Pancreas (tissue), 10 donors: Measurements from ENCODE around the gene GALNT9. TPM values are rescaled to one million over a fixed set of nuclear protein-coding genes. Genes with fewer than 3 reads are reported as not detected.
A peak's percentile ranks its signal among the peaks of the same experiment; 100 is the strongest.

Experiments
- ATAC-seq, 4 donors: fragments of 200-7000 bp; cut with Tn5 transposase; one replicate each; pipeline versions ENCODE4 v1.8.0 to v1.9.1; 2020; ENCODE audit warnings: mild to moderate bottlenecking in 4 of 4, moderate library complexity in 4 of 4
- DNase-seq, 6 donors: peaks; one replicate each; pipeline ENCODE4 v3.0.0-alpha.2; 2020
- FAIRE-seq: peaks from 2 replicates; lab custom pipeline; 2012; peaks lifted over from hg19 to GRCh38; lab: Jason Lieb, UNC
- H3K27ac ChIP-seq, 4 donors: fragments of 200-600 bp; sonication (generic); 1 replicate in 3 of 4; 2 replicates in 1 of 4; pipeline versions ENCODE4 v1.5.0 to v1.8.0; 2020
- H3K27me3 ChIP-seq, 4 donors: fragments of 200-600 bp; one replicate each; pipeline ENCODE4 v1.8.0; 2021
- H3K36me3 ChIP-seq, 3 donors: fragments of 200-600 bp; sonication (generic) in 1 of 3; one replicate each; pipeline versions ENCODE4 v1.5.0 to v1.8.0; 2020 to 2021
- H3K4me1 ChIP-seq, 3 donors: fragments of 200-600 bp; one replicate each; pipeline ENCODE4 v1.8.0; 2021
- H3K4me3 ChIP-seq, 4 donors: fragments of 200-600 bp; sonication (generic) in 2 of 4; one replicate each; pipeline versions ENCODE4 v1.5.0 to v1.8.0; 2020 to 2021
- H3K9me3 ChIP-seq, 4 donors: fragments of 200-600 bp; one replicate each; pipeline ENCODE4 v1.8.0; 2021
- WGBS, 2 donors: extraction: QIAGEN DNeasy Blood & Tissue Kit; methylation state at CpG; one replicate each; pipeline ENCODE4 v1.1.7; 2013; 5-methylcytosine and 5-hydroxymethylcytosine counted together
- intact Hi-C, 3 donors: fragments of 100-400 bp; cut with DNase I; formaldehyde crosslinking; loops; one replicate each; pipeline versions ENCODE4 v1.11.1 to v1.14.2; 2022
- polyA plus RNA-seq, 2 donors: library from polyadenylated mRNA; stranded (reverse); fragments of 200-250 nt; gene quantifications; one replicate each; pipeline ENCODE4 v1.2.3, GENCODE V29; 2013
- total RNA-seq, 6 donors: library from RNA; stranded (reverse); fragmentation: NEBNext Ultra II Directional in 4 of 6; extraction: Animal tissue kit (Norgen Biotek cat#: 25700) in 4 of 6; gene quantifications; one replicate each; pipeline versions ENCODE4 v1.2.1 to v1.2.4, GENCODE V29; 2021 to 2023
- TF ChIP-seq, protein P1 (sequence below), 4 donors: fragments of 200-600 bp; sonication (generic) in 3 of 4; IDR thresholded peaks; one replicate each; pipeline versions ENCODE4 v1.5.0 to v1.8.0; 2021; ENCODE audit warnings: antibody characterized with exemption in 4 of 4
- donor health status: healthy with polysubstance abuse.
- donor health status: DM: no; HTN: no; CAD: no; lungs with moderate emphysema.
- donor health status: DM: no; HTN: no; CAD: no.
- donor health status: control.
- donor health status: control.
- donor health status: Bipolar disorder and iron deficiency.
- donor health status: DM: yes; HTN: yes; CAD: no.
- donor health status: DM: no; HTN: no; CAD: no.
- donor health status: DM: no; HTN: no; CAD: no.
- donor health status: DM: yes; HTN: yes; CAD: no.

The GALNT9 gene
- total and polyA plus RNA-seq, 8 donors: 0.09 to 0.46 (median 0.25) TPM; not detected in 5

DNA sequence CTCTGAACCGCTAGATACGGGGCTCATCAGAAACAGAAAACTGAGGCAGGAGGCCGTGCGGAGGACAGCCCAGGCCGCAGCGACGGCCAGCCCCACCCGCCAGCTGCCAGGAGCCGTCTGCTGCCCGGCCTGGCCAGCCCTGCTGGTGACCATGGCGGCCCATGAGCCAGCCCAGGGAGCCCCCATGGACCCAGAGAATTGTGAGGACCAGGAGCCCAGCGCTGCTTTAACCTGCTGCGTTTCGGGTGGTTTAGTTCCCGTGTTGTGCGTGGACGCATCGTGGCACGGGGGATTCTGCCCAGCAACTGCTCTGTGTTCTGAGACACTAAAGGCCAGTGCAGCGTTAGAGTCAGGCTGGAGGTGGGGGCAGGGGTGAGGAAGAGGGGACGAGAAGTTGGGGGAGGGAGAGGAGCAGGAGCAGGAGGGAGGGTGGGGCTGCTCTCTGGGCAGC lies 140.9 kb downstream of the GALNT9 start:
- 82 to 84% methylated on average over 21 of the region's 21 CpGs for WGBS, 2 donors
- FAIRE-seq (no peak), DNase-seq (peak in 1 of 6 donors; percentile 53), ATAC-seq (no peak)
- no peak overlapping the region for H3K27ac ChIP-seq
- H3K9me3 ChIP-seq: no peaks in the 10 kb centered on the region
- intact Hi-C loops: no loop called here
- no peak overlapping the region for H3K4me3 ChIP-seq
- peaks cover 0 to 5% (median 0%) of the 10 kb centered on the region in 3 donors for H3K4me1 ChIP-seq
- TF ChIP-seq, protein P1, sequence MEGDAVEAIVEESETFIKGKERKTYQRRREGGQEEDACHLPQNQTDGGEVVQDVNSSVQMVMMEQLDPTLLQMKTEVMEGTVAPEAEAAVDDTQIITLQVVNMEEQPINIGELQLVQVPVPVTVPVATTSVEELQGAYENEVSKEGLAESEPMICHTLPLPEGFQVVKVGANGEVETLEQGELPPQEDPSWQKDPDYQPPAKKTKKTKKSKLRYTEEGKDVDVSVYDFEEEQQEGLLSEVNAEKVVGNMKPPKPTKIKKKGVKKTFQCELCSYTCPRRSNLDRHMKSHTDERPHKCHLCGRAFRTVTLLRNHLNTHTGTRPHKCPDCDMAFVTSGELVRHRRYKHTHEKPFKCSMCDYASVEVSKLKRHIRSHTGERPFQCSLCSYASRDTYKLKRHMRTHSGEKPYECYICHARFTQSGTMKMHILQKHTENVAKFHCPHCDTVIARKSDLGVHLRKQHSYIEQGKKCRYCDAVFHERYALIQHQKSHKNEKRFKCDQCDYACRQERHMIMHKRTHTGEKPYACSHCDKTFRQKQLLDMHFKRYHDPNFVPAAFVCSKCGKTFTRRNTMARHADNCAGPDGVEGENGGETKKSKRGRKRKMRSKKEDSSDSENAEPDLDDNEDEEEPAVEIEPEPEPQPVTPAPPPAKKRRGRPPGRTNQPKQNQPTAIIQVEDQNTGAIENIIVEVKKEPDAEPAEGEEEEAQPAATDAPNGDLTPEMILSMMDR (IDR thresholded peaks at IDR 0.05): no peak
- no peaks in the 10 kb centered on the region for H3K27me3 ChIP-seq
- H3K36me3 ChIP-seq: no peaks in the 10 kb centered on the region

DNA sequence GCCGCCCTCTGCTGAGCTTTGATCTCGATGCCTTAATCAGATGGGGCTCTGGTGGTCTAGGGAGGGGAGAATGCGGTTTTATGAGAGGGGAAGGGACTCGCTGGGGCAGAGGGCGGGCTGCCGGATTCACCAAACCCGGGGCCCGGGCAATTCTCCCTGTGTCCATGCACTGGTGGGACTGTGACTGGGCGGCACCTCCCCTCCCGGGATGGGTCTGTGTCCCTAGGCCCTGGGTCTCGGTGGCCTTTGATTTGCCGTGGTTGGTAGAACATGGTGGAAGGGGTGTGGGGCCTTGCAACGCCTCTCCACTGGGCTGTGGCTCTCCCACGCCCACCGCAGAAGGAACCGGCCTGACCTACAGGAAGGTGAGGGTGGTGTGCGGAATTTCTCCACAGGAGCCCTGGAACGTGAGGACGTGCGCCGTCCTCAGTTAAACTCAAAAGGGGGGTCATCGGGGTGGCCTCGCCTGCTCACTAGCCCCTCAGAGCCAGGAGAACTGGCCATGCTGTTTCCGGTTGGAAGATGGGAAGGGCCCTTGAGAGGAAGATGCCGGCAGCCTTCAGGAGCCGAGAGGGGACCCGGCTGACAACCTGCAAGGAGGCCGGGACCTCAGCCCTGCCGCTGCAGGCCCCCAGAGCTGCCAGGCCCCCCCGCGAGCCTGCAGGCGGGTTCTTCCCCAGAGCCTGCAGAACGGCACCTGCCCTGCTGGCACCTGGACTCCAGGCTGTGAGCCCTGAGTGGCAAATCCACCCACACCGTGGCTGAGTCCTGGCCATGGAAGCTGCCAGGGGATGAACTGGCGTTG lies 141.5 kb downstream of the GALNT9 start:
- TF ChIP-seq, protein P1 (IDR thresholded peaks at IDR 0.05): no peak
- no peaks in the 10 kb centered on the region for H3K9me3 ChIP-seq
- intact Hi-C loops: no loop called here
- peaks cover 0 to 5% (median 0%) of the 10 kb centered on the region in 3 donors for H3K4me1 ChIP-seq
- no peak overlapping the region for H3K4me3 ChIP-seq
- FAIRE-seq (no peak), ATAC-seq (no peak), DNase-seq (peak in 1 of 6 donors; percentile 72)
- no peaks in the 10 kb centered on the region for H3K27me3 ChIP-seq
- H3K27ac ChIP-seq: no peak overlapping the region
- H3K36me3 ChIP-seq: no peaks in the 10 kb centered on the region
- WGBS, 2 donors: 86 to 90% methylated on average over 33 to 35 of the region's 35 CpGs

DNA sequence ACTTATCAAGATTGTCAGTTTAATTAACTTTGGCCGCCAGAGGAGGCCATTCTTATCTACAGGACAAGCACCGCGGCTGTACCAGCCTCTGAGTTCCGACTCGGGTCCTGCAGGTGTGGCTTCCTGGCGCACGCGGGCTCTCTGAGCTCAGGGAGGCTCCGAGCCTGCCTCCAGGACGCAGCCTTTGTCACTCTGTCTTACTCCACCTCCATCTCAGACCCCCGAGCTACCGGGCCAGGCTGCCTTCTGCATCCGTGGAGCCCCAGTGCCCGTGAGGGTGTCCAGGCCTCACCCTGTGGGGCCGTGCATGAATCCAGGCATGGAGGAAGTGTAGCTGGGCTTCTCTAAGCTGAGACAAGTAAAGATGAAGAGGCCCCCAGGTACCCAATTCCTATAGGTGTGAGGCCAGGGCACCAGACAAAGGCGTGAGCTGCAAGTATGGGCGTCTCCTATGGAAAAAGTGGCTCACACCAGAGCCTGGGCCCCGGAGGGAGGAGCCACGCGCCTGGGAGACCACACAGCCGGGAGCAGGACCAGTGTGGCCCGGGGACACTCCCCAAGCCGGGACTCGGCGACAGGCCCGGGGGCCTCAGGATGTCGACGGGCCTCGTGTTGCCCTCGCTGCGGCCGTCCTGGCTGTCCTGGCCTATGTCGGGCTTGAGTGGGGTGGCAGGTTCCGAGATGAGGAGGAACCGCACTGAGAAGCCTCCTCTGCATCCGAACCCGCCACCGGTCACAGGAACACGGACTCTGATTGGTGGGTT lies 142.3 kb downstream of the GALNT9 start:
- WGBS, 2 donors: 63 to 70% methylated on average over 39 of the region's 39 CpGs
- Histone ChIP-seq H3K4me3 (no peak overlapping the region), H3K9me3 (no peaks in the 10 kb centered on the region), H3K36me3 (no peaks in the 10 kb centered on the region), H3K27me3 (no peaks in the 10 kb centered on the region), H3K4me1 (peaks cover 0 to 5% (median 0%) of the 10 kb centered on the region in 3 donors), H3K27ac (no peak overlapping the region)
- intact Hi-C loops: no loop called here
- TF ChIP-seq, protein P1 (IDR thresholded peaks at IDR 0.05): no peak
- DNase-seq (peak in 1 of 6 donors; percentile 57), ATAC-seq (no peak), FAIRE-seq (no peak)

DNA sequence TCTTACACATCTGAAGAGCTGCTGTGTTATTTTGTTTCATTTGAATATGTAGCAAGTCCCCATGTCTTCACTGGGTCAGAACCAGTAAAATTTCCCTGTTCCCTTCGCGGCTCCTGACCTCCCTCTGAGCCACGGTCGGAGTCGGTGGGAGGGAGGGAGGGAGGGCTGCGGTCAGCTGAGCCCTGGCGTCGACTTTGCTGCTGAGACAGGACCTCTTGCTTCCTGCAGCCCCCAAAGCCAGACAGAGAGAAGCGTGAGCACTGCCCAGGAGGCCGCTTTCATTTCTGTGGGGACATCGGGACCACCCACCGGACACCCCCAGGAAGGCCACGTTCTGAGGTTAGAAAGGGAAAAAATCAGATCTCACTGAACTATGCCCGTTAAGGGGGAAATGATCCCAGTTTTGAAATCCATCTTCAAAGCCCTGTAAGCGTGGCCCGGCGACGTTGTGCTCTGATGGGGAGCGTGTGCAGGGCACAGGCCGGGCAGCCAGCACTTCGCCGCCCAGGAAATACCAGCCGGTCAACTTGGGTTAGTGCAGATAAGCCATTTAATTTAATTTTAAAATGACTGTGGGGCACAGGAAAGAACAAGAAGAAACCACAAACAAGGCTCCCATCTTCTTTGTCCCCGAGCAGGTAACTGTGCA lies 143.1 kb downstream of the GALNT9 start:
- H3K9me3 ChIP-seq: no peaks in the 10 kb centered on the region
- FAIRE-seq: no peak
- no peaks in the 10 kb centered on the region for H3K27me3 ChIP-seq
- no peaks in the 10 kb centered on the region for H3K36me3 ChIP-seq
- H3K4me1 ChIP-seq: peaks cover 0 to 5% (median 0%) of the 10 kb centered on the region in 3 donors
- 45 to 53% methylated on average over 24 of the region's 24 CpGs for WGBS, 2 donors
- H3K27ac ChIP-seq: no peak overlapping the region
- intact Hi-C loops: no loop called here
- TF ChIP-seq, protein P1 (IDR thresholded peaks at IDR 0.05): no peak
- peak in 1 of 6 donors; percentile 25 for DNase-seq
- no peak for ATAC-seq
- H3K4me3 ChIP-seq: no peak overlapping the region
